HCT116 (cell line): Measurements from ENCODE around the gene ASF1A.

Experiments used
- EZH2 ChIP-seq: fragments of 200-600 bp; sonication (generic); IDR thresholded peaks from 2 replicates; pipeline ENCODE4 v1.6.1; 2017; ENCODE audit warnings: antibody characterized with exemption, mixed run types
- FOSL1 ChIP-seq: IDR thresholded peaks from 2 replicates; pipeline ENCODE4 v1.6.1; 2012; ENCODE audit warnings: low read depth
- POLR2AphosphoS5 ChIP-seq: IDR thresholded peaks from 2 replicates; pipeline ENCODE4 v1.6.1; 2011; ENCODE audit warnings: mild to moderate bottlenecking, low read depth, low read length, moderate library complexity
- SIN3A ChIP-seq: IDR thresholded peaks from 2 replicates; pipeline ENCODE4 v1.6.1; 2012; ENCODE audit warnings: low read depth
- YY1 ChIP-seq: IDR thresholded peaks from 2 replicates; pipeline ENCODE4 v1.6.1; 2011; ENCODE audit warnings: low read length, low read depth, moderate library complexity, mild to moderate bottlenecking; ENCODE audit not compliant: insufficient replicate concordance; ENCODE audit errors: extremely low read depth
- TF ChIP-seq, protein P1 (sequence below): IDR thresholded peaks from 2 replicates; pipeline ENCODE4 v1.6.1; 2012; ENCODE audit warnings: low read depth
- TF ChIP-seq, protein P2 (sequence below), 3 experiments: fragments of 200-600 bp in 1 of 3; sonication (generic) in 1 of 3; IDR thresholded peaks in 2 of 3; conservative IDR thresholded peaks in 1 of 3; 2 replicates each; pipeline ENCODE4 v1.5.1; 2012 to 2017; ENCODE audit warnings: low read depth in 2 of 3, low read length in 2 of 3, antibody characterized with exemption in 1 of 3, borderline replicate concordance in 1 of 3, control low read depth in 1 of 3, mild to moderate bottlenecking in 1 of 3, mixed read lengths in 1 of 3, mixed run types in 1 of 3, moderate library complexity in 1 of 3; ENCODE audit not compliant: insufficient read depth in 1 of 3
- TF ChIP-seq, protein P3 (sequence below): IDR thresholded peaks from 2 replicates; pipeline ENCODE4 v1.6.1; 2012

DNA sequence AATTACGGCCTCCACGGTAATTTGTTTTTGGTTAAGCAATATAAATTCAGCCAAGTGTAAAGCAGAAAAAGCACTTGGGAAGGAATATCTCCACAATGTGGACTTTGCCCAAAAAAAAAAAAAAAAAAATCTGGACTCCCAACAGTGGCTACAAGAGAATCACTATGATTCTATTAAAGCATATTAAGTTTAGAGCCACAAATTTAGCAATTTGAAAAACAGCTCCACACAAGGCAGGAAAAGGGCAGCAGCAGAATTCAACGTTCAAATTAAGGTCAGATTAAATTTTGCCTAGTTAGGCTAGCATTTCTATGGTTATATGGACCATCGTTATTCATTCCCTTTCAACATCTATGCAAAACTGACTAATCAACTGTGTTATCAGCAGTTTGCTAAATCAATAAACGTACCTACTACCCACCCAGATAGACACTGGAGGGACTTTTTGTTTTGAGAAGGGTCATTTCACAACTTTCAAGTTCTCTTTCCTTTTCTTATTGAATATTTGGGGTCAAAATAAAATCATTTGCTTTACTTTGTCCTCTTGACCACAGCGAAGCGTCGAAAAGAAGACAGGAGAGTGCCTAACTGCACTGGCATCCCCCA is 40.0 kb downstream of the ASF1A start:
- TF ChIP-seq, protein P1, sequence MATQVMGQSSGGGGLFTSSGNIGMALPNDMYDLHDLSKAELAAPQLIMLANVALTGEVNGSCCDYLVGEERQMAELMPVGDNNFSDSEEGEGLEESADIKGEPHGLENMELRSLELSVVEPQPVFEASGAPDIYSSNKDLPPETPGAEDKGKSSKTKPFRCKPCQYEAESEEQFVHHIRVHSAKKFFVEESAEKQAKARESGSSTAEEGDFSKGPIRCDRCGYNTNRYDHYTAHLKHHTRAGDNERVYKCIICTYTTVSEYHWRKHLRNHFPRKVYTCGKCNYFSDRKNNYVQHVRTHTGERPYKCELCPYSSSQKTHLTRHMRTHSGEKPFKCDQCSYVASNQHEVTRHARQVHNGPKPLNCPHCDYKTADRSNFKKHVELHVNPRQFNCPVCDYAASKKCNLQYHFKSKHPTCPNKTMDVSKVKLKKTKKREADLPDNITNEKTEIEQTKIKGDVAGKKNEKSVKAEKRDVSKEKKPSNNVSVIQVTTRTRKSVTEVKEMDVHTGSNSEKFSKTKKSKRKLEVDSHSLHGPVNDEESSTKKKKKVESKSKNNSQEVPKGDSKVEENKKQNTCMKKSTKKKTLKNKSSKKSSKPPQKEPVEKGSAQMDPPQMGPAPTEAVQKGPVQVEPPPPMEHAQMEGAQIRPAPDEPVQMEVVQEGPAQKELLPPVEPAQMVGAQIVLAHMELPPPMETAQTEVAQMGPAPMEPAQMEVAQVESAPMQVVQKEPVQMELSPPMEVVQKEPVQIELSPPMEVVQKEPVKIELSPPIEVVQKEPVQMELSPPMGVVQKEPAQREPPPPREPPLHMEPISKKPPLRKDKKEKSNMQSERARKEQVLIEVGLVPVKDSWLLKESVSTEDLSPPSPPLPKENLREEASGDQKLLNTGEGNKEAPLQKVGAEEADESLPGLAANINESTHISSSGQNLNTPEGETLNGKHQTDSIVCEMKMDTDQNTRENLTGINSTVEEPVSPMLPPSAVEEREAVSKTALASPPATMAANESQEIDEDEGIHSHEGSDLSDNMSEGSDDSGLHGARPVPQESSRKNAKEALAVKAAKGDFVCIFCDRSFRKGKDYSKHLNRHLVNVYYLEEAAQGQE = no peak
- no peak for TF ChIP-seq FOSL1
- TF ChIP-seq, protein P2, sequence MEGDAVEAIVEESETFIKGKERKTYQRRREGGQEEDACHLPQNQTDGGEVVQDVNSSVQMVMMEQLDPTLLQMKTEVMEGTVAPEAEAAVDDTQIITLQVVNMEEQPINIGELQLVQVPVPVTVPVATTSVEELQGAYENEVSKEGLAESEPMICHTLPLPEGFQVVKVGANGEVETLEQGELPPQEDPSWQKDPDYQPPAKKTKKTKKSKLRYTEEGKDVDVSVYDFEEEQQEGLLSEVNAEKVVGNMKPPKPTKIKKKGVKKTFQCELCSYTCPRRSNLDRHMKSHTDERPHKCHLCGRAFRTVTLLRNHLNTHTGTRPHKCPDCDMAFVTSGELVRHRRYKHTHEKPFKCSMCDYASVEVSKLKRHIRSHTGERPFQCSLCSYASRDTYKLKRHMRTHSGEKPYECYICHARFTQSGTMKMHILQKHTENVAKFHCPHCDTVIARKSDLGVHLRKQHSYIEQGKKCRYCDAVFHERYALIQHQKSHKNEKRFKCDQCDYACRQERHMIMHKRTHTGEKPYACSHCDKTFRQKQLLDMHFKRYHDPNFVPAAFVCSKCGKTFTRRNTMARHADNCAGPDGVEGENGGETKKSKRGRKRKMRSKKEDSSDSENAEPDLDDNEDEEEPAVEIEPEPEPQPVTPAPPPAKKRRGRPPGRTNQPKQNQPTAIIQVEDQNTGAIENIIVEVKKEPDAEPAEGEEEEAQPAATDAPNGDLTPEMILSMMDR (IDR thresholded peaks at IDR 0.05 in 2 of 3, conservative IDR thresholded peaks at IDR 0.05 in 1 of 3; ENCODE audit: borderline replicate concordance in 1 of 3, insufficient read depth in 1 of 3, low read depth in 2 of 3, low read length in 2 of 3) = no peak
- TF ChIP-seq YY1 = no peak
- TF ChIP-seq SIN3A = no peak
- TF ChIP-seq EZH2 = no peak
- TF ChIP-seq, protein P3, sequence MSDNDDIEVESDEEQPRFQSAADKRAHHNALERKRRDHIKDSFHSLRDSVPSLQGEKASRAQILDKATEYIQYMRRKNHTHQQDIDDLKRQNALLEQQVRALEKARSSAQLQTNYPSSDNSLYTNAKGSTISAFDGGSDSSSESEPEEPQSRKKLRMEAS = no peak
- no peak for TF ChIP-seq POLR2AphosphoS5
